ENCODE data around the gene CD274.

CD274 gene

DNA sequence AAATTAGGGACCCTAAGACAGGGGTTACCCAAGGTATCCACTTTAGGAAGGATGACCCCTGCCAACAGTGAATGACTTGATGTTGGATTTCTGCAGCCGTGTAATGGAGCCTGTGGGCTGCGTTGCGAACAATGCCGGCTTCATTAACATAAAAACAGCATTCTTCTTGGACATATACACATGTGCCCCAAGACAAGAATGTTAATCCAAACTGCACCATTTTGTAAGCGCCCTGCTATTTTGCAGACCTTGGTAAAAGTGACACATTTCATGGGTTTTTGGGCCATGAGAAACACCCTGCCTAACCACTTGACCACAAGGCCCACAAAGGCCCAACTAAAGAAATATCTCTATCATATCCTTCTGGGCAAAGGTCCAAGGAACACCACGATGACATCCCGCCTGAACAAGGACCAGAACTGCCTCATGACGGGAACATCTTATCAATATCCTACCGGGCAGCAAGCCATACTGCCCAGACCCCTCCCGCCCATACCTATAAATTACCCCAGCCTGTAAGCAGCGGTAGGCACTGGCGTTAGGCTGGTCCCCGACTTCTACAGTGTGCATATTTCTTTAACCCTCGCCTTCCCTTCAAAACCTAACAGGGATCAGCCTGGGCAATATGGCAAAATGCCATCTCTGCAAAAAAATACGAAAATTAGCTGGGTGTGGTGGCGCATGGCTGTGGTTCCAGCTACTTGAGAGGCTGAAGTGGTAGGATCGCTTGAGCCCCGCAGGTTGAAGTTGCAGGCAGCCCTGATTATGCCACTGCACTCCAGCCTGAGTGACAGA is 50.3 kb downstream of the CD274 start:
- DNase-seq, result no peak

DNA sequence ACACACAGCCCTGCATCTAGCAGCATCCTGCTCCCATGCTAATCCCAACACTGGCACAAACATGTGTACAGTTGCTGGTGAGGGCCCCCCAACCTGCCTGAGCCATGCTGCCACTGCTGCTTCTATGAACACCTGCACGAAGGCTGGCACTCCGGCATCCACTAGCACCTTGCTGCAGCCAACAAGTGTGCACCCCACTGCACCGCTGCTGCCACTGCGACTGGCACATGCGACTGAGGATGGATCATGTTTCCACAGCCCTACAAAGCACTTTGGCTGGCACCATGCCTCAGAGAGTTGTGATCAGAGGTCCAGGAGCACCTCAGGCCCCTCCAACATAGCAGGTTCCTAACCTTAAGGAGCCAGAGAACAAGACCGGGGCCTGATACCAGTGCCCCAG is 52.2 kb downstream of the CD274 start:
- no peak for DNase-seq

DNA sequence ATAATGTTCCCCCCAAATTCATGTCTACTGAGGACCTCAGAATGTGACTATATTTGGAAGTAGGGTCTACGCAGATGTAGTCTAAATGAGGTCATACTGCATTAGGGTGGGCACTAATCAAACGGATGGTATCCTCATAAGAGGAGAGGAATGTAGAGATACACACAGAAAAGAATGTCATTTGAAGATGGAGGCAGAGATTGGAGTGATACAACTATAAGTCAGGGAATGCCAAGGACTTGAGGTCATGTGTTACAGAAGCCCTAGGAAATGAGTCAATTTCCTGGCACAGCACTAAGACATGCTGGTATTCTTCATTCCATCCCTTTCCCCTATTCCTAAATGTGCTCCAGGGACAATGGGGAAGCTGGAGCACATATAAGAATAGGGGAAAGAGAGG is 59.2 kb downstream of the CD274 start:
- no peak for DNase-seq

DNA sequence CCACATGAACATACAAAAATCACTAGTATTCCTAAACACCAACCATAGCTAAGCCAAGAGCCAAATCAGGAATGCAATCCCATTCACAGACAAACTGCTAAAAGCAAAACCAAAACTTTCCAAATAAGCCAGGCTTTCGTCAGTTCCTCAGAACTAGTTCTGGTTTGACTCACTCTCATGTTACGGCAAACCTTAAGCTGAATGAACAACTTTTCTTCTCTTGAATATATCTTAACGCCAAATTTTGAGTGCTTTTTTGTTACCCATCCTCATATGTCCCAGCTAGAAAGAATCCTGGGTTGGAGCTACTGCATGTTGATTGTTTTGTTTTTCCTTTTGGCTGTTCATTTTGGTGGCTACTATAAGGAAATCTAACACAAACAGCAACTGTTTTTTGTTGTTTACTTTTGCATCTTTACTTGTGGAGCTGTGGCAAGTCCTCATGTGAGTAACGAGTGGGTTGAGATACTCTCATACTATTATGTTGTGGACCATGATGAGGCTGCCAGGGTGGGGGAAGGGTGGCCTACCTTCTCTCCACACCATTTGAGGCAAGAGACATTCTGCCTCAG is 60.1 kb downstream of the CD274 start, which contains the start of gene PDCD1LG2:
TSS of gene PDCD1LG2 (plus strand) at position 172 of the 572 bp plus-strand sequence. CDS start 12,016 bp downstream, outside the sequence.
- no peak for DNase-seq

DNA sequence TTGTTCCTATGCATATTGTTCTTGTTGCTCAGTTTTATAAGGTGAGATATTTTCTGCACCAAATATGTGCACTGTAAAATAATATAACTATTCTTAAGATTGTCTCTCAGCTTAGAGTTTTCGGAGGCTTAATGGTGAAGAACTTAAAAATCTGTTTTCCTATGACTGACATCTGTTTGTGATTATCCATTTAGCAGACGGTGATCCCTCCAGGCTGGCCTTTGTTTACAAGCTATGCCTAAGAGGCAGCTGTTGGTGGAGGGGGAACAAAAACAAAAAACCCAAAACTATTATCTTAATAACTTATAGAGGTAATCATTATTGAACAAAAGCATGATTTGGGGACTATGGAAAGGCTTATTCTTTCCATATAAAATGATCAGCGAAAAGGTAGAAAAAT is 60.6 kb downstream of the CD274 start:
- DNase-seq, result no peak

DNA sequence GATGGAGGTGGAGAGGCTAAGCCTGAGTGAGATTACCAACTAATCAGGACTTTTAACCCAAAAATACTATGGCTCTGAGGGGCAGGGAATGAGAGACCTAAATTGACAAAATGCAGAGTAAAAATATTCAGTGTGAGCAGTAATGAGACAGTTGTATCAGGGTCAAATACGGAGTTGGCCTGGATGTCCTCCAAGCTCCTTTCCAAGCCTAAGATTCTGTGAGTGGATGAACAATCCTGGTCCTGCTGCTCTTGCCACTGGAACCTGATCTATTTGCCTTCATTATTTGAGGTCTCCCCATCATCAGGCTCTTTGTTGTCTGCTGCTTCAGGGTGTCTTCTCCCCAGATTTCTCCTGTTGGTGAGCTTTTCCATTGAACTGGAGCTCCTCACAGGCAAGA is 61.1 kb downstream of the CD274 start:
- no peak for DNase-seq

DNA sequence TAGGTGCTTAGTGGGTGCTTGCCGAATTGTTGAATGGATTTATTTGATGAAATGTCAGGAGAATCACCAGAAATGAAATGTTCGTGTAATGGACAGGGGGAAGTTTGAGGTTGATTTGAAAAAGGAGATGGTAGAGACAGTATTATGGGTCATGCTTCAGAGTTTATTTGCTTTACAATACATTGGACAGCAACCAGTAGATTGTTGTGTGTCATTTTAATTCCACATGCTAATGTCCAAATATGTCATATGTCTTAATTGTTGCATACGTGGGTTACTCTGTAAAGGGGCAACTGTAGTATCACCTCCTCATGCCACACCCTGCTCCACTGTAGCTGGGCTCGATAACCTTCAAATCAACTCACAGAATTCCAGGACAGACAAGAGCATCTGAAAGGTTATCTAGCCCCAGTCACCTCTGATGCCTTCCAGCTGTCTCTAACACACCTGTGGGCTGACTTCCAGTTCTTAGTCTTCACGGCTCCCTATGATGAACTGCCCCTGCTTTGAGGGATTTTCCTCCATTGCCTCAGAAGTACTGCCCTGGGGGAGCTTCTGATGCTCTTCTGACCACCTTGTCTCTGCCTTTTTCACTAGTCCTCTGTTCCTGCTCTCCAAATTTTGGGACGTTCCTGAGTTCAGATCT is 61.7 kb downstream of the CD274 start:
- DNase-seq, result no peak

DNA sequence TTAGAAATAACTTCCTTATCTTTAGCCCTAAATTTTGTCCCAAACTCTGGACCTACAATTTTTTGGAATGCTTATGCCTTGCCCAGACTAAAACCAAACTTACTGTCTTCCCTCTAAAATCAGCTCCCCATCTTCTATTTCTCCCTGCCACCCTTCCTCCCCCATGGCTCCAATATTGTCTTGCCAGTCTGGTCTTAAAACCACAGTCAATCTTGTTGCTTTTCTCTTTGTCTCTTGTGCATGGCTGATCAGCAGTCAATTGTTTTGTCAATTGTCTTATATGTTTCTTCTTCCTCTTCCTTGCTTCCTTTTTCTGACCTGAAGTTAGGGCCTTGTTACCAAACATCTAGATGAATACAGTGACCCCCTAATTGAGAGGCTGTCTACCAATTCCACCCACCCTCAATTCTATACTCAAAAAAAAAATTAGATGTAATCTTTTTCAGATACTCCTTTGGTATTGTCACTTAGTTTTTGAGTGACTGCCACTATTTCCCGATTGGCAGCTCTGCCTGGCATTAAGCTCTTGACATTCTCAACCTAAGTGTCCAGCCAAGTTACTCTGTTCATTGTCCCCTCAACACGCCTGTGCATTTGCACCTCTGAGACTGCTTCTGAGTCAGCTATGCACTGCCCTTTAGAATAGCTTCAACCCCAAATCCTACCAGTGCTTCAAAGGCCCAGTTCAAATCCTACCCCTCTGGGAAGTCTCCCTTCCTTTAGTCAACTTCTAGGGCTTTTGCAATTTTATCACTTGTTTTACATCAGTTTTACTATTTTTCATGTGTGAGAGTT is 62.5 kb downstream of the CD274 start:
- no peak for DNase-seq

DNA sequence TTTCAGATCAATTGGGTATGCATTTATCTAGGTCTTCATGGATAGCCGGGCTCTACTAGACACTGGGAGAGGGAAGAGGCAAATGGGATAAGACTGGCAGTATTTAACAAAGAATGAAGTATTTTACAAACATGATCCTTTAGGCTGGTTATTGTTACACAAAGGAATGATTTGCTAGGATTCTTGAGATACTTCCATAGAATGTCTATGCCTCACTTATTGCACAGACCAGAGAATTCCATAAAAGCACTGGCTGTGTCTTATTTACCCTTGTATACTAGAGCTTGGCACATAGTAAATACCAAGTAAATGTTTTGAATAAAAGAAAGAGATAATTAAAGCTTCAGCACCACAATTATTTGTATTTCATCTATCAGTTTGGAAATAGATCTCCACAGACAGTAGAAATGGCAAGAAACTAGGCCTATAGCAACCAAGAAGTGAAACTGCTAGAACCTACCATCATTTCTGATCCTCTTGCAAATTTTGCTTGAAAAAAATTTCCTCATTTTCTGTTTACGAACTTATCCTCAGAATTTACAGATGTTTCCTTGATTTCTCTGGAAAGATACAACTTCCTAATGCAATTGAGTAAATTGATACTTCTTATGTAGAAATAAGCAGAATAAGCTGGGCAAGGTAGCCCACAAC is 63.7 kb downstream of the CD274 start:
- DNase-seq, result no peak

DNA sequence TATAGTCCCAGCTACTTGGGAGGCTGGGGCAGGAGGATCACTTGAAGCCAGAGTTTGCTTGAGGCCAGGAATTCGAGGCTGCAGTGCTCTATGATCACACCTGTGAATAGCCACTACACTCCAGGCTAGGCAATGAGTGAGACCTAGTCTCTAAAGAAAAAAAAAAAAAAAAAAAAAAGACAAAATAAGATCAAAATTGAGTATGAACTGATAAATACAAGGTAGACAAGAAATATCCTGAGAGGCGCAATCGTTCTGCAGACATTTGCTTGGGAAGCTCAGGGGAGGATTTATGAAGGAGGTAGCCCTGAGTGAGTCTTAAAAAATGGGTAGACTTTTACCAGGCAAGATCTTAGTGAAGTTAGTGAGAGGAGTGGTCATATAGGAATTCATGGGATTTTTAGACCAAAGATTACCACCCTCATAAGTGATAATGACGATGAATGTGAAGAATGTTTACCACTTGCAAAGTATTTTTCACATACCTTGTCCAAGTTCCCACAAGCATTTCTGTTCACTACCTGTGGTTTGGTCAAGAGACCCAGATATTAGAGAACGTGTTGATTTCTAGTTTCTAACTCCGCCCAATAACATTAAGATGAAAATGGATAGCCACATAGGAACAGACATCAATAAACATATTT is 64.4 kb downstream of the CD274 start:
- no peak for DNase-seq

DNA sequence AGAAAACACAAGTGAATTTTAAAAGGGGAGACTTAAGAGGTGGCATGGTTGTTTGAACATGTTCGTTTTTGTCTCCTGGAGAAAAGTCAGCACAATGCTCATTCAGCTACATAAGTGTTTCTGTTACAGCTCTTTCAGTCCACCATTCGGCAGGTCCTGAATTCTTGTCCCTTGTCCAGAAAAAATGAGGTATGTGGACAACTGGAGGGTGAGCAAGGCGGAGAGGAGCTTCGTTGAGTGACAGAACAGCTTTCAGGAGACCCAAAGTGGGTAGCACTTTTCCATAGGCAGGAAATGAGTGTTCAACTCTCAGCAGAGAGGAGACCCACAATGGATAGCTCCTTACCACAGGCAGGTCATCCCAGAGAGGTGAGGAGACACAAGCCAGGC is 64.9 kb downstream of the CD274 start:
- no peak for DNase-seq

DNA sequence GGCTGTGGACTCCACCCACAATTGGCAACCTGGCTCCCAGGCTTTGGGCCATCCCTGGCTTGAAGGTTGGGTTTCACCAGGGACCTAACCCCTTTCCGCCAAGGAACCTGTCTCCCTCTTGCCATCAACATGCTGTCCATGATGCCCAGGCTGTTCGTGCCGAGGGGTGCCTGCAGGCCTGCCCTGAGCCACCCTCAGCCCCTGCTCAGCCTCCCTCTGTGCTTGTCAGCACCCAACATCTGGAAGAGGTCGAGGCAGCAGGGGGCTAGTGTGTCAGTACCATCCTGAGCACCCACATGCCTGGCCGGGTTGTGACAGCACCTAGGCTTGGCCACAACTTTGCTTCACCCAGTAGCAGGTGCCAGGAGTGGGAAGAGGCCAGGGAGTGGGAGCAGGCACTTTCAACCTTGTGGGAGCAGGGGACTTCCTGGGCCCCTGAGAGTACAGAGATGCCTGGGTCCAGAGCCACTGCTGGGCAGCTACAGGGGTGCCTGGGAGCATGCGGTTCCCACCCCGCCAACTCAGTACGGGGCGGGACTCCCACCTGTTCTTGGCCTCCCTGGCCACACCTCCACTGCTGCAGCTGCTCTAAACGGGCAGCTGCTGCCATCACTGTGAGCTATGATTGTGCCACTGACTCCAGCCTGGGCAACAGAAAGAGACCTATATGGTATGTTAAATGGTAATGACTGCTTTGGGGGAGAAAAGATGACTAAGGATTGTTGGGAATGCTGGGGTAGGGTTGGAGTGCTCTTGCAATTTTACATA is 66.3 kb downstream of the CD274 start:
- no peak for DNase-seq

DNA sequence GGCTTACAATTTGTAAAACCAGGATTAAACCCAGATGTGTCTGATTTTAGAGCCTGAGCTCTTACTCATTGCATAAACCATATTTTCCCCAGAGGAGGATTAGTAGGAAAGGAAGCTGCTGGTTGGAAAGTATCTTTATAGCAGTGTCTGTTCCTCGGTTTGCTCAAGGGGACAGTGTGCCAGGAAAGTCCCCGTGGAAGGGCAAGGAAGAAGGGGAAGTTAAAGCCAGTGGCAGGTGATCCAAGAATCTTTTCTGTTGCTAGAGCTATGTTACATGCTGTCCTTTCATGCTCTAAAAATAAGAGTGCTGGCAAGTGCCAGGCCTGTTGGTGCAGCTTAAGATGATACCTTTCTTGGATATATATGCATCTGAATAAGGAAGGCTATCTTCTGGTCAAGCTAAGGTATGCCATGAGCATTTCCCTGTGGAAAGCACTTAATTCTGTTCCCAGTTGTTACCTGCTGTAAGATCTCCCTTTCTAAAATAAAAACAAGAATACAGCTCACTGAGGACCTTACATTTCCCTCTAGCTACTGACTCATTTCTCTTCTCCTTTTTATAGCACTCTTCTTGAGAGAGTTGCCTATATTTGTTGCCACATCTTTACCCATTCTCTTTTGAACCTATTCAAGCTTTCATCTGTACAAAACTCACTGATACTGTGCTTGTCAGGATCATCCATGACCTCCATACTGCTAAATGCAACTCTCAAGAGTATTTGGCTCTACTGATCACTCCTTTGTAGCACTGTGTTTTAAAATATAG is 68.0 kb downstream of the CD274 start:
- DNase-seq, result no peak

DNA sequence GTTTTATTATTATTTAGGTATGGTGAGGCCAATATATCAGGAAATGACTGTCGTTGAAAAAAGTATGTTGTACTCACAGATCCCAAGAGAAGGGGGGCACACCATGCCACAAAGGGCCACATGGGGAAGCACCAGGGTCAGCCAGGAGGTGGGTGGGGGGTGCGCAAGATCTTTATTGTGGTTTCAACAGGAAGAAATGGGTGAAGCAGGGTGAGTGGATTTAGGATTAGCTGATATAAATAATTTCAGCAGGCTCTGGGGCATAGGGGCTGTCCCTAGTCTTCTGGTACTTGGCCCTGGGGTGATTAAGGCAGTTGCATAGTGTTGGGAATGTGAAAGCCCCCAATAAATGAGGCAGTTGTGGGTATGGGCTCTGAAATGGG is 68.6 kb downstream of the CD274 start:
- DNase-seq, result no peak
